K562 (cell line): ENCODE measurements around the gene IRF1. TPM values are rescaled to one million over a fixed set of nuclear protein-coding genes. Genes with fewer than 3 reads are reported as not detected.

Source experiments
- FOXJ2 ChIP-seq: fragments of 200-800 bp; sonication (Bioruptor generic); IDR thresholded peaks from 2 replicates; pipeline ENCODE4 v1.6.1; 2016; ENCODE audit warnings: missing genetic modification characterization, missing compliant biosample characterization
- HMGN3 ChIP-seq: IDR thresholded peaks from 2 replicates; pipeline ENCODE4 v1.6.1; 2011; ENCODE audit warnings: borderline replicate concordance, low read depth, mild to moderate bottlenecking, mixed read lengths, low read length; ENCODE audit not compliant: insufficient read length; ENCODE audit errors: extremely low read depth
- TOE1 ChIP-seq, 2 experiments: fragments of 450-650 bp in 1 of 2; sonication (generic) in 1 of 2; formaldehyde crosslinking in 1 of 2; IDR thresholded peaks; 2 replicates each; pipeline versions ENCODE4 v1.7.1 to v1.8.0; 2016 to 2022; ENCODE audit warnings: borderline replicate concordance in 2 of 2, mild to moderate bottlenecking in 2 of 2, antibody characterized with exemption in 1 of 2, inconsistent platforms in 1 of 2, low read depth in 1 of 2, missing genetic modification reagents in 1 of 2, moderate library complexity in 1 of 2
- U2AF2 ChIP-seq: fragments of 200-400 bp; formaldehyde crosslinking; optimal IDR thresholded peaks from 2 replicates; pipeline ENCODE3; 2017; ENCODE audit warnings: low read depth, mild to moderate bottlenecking, low read length
- WHSC1 ChIP-seq: IDR thresholded peaks from one replicate; pipeline ENCODE4 v1.6.1; 2012; ENCODE audit warnings: low read length, control low read depth, inconsistent platforms
- ZNF316 ChIP-seq: fragments of 450-650 bp; IDR thresholded peaks from 2 replicates; pipeline ENCODE4 v1.6.1; 2016
- ZNF444 ChIP-seq: fragments of 250-450 bp; sonication (Bioruptor Pico); IDR thresholded peaks from 2 replicates; pipeline ENCODE4 v1.4.0; 2020; ENCODE audit warnings: mild to moderate bottlenecking, moderate library complexity
- polyA plus RNA-seq, 8 experiments: library from polyadenylated mRNA; depleted of rRNA in 4 of 8; stranded (reverse) in 5 of 8; unstranded in 3 of 8; fragments of >200 nt; fragmentation: Nextera tagmentation in 2 of 8; fragmentation: Illumina TruSeq in 1 of 8; extraction: Ambion mirVana in 2 of 8; extraction: Trizol in 1 of 8; gene quantifications; 2 replicates each; pipeline versions ENCODE4 v1.2.1 to v1.2.3, GENCODE V29; 2011 to 2014; ENCODE audit warnings: inconsistent platforms in 1 of 8, missing spikeins in 1 of 8
- total RNA-seq, 7 experiments: library from RNA; depleted of rRNA in 6 of 7; stranded (reverse); fragments of >200 nt in 6 of 7; fragmentation: Illumina TruSeq in 2 of 7; extraction: Trizol in 2 of 7; gene quantifications; 2 replicates each; pipeline versions ENCODE4 v1.2.1 to v1.2.3, GENCODE V29; 2011 to 2021; ENCODE audit warnings: low replicate concordance in 1 of 7
- TF ChIP-seq, protein P1 (sequence below): fragments of 250-450 bp; sonication (Bioruptor Pico); IDR thresholded peaks from 2 replicates; pipeline ENCODE4 v1.9.0; 2021; ENCODE audit warnings: mild to moderate bottlenecking, inconsistent platforms
- TF ChIP-seq, protein P2 (sequence below), 2 experiments: fragments of 250-450 bp in 1 of 2; fragments of 450-650 bp in 1 of 2; sonication (Bioruptor Pico) in 1 of 2; IDR thresholded peaks; 2 replicates each; pipeline versions ENCODE4 v1.6.1 to v1.8.0; 2016 to 2021; ENCODE audit warnings: mild to moderate bottlenecking in 2 of 2, moderate library complexity in 2 of 2, missing compliant biosample characterization in 1 of 2, missing genetic modification characterization in 1 of 2
- TF ChIP-seq, protein P3 (sequence below): fragments of 450-650 bp; IDR thresholded peaks from 2 replicates; pipeline ENCODE4 v1.6.1; 2016; ENCODE audit warnings: low read depth, mild to moderate bottlenecking, moderate library complexity
- TF ChIP-seq, protein P4 (sequence below): fragments of 450-650 bp; formaldehyde crosslinking; IDR thresholded peaks from 2 replicates; pipeline ENCODE4 v1.4.0; 2020; ENCODE audit warnings: mild to moderate bottlenecking
- TF ChIP-seq, protein P5 (sequence below): fragments of 250-450 bp; sonication (Bioruptor Pico); IDR thresholded peaks from 2 replicates; pipeline ENCODE4 v1.4.0; 2020; ENCODE audit warnings: mild to moderate bottlenecking, moderate library complexity

IRF1 gene
- total and polyA plus RNA-seq, 9 of the 15 experiments (the other 6 are each of a cell fraction or from before 2014, with no cell fraction given), result 1.1 to 12.3 (median 5.9) TPM

DNA sequence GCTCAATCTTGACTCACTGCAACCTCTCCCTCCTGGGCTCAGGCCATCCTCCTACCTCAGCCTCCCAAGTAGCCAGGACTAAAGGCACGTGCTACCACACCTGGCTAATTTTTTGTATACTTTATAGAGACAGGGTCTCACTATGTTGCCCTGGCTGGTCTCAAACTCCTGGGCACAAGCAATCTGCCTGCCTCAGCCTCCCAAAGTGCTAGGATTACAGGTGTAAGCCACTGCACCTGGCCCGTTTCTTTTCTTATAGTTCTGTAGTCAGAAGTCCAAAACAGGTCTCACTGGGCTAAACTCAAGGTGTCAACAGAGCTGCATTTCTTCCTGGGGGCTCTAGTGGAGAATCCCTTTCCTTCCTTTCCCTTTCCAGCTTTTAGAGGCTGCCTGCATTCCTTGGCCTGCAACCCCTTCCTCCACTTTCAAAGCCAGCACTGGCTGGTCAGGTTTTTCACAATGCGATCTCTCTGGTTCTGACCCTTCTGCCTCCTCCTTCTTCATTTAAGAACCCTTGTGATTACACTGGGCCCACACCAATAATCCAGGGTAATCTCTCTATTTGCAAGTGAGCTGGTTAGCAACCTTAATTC is 16.3 kb downstream of the IRF1 start (continued):
- TF ChIP-seq HMGN3 (no peak), U2AF2 (no peak), WHSC1 (no peak), ZNF316 (no peak), TOE1 (IDR thresholded peaks at IDR 0.05; ENCODE audit: borderline replicate concordance) (no peak), TOE1 (CRISPR knock-in tag; IDR thresholded peaks at IDR 0.05; ENCODE audit: borderline replicate concordance, low read depth) (no peak), FOXJ2 (tag) (no peak), ZNF444 (CRISPR knock-in tag) (no peak)
- TF ChIP-seq, protein P1, sequence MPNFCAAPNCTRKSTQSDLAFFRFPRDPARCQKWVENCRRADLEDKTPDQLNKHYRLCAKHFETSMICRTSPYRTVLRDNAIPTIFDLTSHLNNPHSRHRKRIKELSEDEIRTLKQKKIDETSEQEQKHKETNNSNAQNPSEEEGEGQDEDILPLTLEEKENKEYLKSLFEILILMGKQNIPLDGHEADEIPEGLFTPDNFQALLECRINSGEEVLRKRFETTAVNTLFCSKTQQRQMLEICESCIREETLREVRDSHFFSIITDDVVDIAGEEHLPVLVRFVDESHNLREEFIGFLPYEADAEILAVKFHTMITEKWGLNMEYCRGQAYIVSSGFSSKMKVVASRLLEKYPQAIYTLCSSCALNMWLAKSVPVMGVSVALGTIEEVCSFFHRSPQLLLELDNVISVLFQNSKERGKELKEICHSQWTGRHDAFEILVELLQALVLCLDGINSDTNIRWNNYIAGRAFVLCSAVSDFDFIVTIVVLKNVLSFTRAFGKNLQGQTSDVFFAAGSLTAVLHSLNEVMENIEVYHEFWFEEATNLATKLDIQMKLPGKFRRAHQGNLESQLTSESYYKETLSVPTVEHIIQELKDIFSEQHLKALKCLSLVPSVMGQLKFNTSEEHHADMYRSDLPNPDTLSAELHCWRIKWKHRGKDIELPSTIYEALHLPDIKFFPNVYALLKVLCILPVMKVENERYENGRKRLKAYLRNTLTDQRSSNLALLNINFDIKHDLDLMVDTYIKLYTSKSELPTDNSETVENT, result no peak
- TF ChIP-seq, protein P2, sequence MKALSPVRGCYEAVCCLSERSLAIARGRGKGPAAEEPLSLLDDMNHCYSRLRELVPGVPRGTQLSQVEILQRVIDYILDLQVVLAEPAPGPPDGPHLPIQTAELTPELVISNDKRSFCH (CRISPR knock-in tag; IDR thresholded peaks at IDR 0.05), result no peak
- TF ChIP-seq, protein P2 (tag; IDR thresholded peaks at IDR 0.05), result no peak
- TF ChIP-seq, protein P3, sequence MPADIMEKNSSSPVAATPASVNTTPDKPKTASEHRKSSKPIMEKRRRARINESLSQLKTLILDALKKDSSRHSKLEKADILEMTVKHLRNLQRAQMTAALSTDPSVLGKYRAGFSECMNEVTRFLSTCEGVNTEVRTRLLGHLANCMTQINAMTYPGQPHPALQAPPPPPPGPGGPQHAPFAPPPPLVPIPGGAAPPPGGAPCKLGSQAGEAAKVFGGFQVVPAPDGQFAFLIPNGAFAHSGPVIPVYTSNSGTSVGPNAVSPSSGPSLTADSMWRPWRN, result no peak
- TF ChIP-seq, protein P4, sequence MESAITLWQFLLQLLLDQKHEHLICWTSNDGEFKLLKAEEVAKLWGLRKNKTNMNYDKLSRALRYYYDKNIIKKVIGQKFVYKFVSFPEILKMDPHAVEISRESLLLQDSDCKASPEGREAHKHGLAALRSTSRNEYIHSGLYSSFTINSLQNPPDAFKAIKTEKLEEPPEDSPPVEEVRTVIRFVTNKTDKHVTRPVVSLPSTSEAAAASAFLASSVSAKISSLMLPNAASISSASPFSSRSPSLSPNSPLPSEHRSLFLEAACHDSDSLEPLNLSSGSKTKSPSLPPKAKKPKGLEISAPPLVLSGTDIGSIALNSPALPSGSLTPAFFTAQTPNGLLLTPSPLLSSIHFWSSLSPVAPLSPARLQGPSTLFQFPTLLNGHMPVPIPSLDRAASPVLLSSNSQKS, result no peak
- TF ChIP-seq, protein P5, sequence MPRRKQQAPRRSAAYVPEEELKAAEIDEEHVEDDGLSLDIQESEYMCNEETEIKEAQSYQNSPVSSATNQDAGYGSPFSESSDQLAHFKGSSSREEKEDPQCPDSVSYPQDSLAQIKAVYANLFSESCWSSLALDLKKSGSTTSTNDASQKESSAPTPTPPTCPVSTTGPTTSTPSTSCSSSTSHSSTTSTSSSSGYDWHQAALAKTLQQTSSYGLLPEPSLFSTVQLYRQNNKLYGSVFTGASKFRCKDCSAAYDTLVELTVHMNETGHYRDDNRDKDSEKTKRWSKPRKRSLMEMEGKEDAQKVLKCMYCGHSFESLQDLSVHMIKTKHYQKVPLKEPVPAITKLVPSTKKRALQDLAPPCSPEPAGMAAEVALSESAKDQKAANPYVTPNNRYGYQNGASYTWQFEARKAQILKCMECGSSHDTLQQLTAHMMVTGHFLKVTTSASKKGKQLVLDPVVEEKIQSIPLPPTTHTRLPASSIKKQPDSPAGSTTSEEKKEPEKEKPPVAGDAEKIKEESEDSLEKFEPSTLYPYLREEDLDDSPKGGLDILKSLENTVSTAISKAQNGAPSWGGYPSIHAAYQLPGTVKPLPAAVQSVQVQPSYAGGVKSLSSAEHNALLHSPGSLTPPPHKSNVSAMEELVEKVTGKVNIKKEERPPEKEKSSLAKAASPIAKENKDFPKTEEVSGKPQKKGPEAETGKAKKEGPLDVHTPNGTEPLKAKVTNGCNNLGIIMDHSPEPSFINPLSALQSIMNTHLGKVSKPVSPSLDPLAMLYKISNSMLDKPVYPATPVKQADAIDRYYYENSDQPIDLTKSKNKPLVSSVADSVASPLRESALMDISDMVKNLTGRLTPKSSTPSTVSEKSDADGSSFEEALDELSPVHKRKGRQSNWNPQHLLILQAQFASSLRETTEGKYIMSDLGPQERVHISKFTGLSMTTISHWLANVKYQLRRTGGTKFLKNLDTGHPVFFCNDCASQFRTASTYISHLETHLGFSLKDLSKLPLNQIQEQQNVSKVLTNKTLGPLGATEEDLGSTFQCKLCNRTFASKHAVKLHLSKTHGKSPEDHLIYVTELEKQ (CRISPR knock-in tag), result no peak
